Endodermal cell (in vitro differentiated cells): ENCODE data around the gene ERO1A. TPM values are rescaled to one million over a fixed set of nuclear protein-coding genes. Genes with fewer than 3 reads are reported as not detected.

Source experiments
- DNase-seq: peaks from one replicate; pipeline ENCODE4 v3.0.0-alpha.2; 2017
- H3K27ac ChIP-seq: 2 replicates; pipeline ENCODE4 v1.5.1; 2013; ENCODE audit warnings: mild to moderate bottlenecking, low read depth, low read length, moderate library complexity
- H3K27me3 ChIP-seq: 2 replicates; pipeline ENCODE4 v1.6.1; 2013; ENCODE audit warnings: mild to moderate bottlenecking, low read length, moderate library complexity; ENCODE audit not compliant: insufficient read depth, control insufficient read depth, poor library complexity, severe bottlenecking
- H3K36me3 ChIP-seq: 2 replicates; pipeline ENCODE4 v1.7.0; 2013; ENCODE audit warnings: mild to moderate bottlenecking, low read length, moderate library complexity; ENCODE audit not compliant: control insufficient read depth, insufficient read depth
- H3K4me1 ChIP-seq: one replicate; pipeline ENCODE4 v1.7.0; 2013; ENCODE audit warnings: low read length; ENCODE audit not compliant: control insufficient read depth, insufficient read depth
- H3K4me3 ChIP-seq: 2 replicates; pipeline ENCODE4 v1.5.1; 2013; ENCODE audit warnings: mild to moderate bottlenecking, low read length, moderate library complexity
- H3K9ac ChIP-seq: 2 replicates; pipeline ENCODE4 v1.6.1; 2013; ENCODE audit warnings: mild to moderate bottlenecking, low read length, moderate library complexity; ENCODE audit not compliant: poor library complexity, severe bottlenecking; ENCODE audit errors: extremely low read depth
- H3K9me3 ChIP-seq: 2 replicates; pipeline ENCODE4 v1.6.1; 2013; ENCODE audit warnings: mild to moderate bottlenecking, low read length, moderate library complexity; ENCODE audit not compliant: control insufficient read depth
- H3K27ac Mint-ChIP-seq: 2 replicates; pipeline ENCODE4 v1.8.0; 2020; ENCODE audit warnings: mixed read lengths
- H3K27me3 Mint-ChIP-seq: 2 replicates; pipeline ENCODE4 v1.8.0; 2021; ENCODE audit warnings: mild to moderate bottlenecking, mixed read lengths; ENCODE audit not compliant: insufficient read depth
- H3K36me3 Mint-ChIP-seq: 2 replicates; pipeline ENCODE4 v1.8.0; 2020; ENCODE audit warnings: low read depth, mixed read lengths
- H3K4me1 Mint-ChIP-seq: 2 replicates; pipeline ENCODE4 v1.8.0; 2020; ENCODE audit warnings: mixed read lengths
- H3K4me3 Mint-ChIP-seq: 2 replicates; pipeline ENCODE4 v1.8.0; 2020; ENCODE audit warnings: mild to moderate bottlenecking, moderate library complexity, mixed read lengths
- H3K9me3 Mint-ChIP-seq: 2 replicates; pipeline ENCODE4 v1.8.0; 2020; ENCODE audit warnings: mild to moderate bottlenecking, mixed read lengths
- WGBS, 2 experiments: methylation state at CpG; one replicate each; pipeline versions ENCODE4 v1.1.5 to v1.1.7; 2013; ENCODE audit warnings: missing lambda C conversion rate in 2 of 2, mixed read lengths in 1 of 2; ENCODE audit not compliant: insufficient coverage in 1 of 2, insufficient read length in 1 of 2; 5-methylcytosine and 5-hydroxymethylcytosine counted together
- total RNA-seq, 2 donors: library from RNA; stranded (reverse); fragmentation: NEBNext Ultra II Directional in 1 of 2; extraction: Animal tissue kit (Norgen Biotek cat#: 25700) in 1 of 2; gene quantifications; 2 replicates in 1 of 2; 3 replicates in 1 of 2; pipeline ENCODE4 v1.2.1, GENCODE V29; 2021
- TF ChIP-seq, protein P1 (sequence below): fragments of 200-600 bp; sonication (generic); conservative IDR thresholded peaks from 2 replicates; pipeline ENCODE4 v1.5.0; 2021; ENCODE audit warnings: antibody characterized with exemption, mild to moderate bottlenecking

ERO1A gene
- total RNA-seq, 2 donors from 2014 or later, result 44.5 to 60.8 TPM

DNA sequence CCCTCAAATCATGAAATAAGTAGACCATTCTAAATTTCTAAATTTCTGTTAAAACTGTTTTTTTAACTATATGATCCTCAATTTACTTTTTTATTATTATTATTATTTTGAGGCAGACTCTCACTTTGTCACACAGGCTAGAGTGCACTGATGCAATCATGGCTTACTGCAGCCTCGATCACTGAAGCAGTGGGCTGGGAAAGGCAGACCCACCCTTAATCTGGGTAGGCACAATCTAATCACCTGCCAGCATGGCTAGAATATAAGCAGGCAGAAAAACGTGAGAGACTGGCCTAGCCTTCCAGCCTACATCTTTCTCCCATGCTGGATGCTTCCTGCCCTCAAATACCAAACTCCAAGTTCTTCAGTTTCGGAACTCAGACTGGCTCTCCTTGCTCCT, 2.3 kb downstream of the ERO1A start:
- no peaks in the 10 kb centered on the region for H3K9me3 ChIP-seq
- Mint-ChIP-seq H3K4me3 (no peak overlapping the region), H3K9me3 (no peaks in the 10 kb centered on the region), H3K4me1 (peaks cover 40% of the 10 kb centered on the region), H3K36me3 (peaks cover 4% of the 10 kb centered on the region), H3K27me3 (peaks cover 3% of the 10 kb centered on the region), H3K27ac (no peak overlapping the region)
- 70 to 75% methylated on average over 2 to 3 of the region's 3 CpGs for WGBS, 2 experiments
- TF ChIP-seq, protein P1, sequence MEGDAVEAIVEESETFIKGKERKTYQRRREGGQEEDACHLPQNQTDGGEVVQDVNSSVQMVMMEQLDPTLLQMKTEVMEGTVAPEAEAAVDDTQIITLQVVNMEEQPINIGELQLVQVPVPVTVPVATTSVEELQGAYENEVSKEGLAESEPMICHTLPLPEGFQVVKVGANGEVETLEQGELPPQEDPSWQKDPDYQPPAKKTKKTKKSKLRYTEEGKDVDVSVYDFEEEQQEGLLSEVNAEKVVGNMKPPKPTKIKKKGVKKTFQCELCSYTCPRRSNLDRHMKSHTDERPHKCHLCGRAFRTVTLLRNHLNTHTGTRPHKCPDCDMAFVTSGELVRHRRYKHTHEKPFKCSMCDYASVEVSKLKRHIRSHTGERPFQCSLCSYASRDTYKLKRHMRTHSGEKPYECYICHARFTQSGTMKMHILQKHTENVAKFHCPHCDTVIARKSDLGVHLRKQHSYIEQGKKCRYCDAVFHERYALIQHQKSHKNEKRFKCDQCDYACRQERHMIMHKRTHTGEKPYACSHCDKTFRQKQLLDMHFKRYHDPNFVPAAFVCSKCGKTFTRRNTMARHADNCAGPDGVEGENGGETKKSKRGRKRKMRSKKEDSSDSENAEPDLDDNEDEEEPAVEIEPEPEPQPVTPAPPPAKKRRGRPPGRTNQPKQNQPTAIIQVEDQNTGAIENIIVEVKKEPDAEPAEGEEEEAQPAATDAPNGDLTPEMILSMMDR, result no peak
- no peaks in the 10 kb centered on the region for H3K4me1 ChIP-seq
- H3K4me3 ChIP-seq, result no peak overlapping the region
- H3K36me3 ChIP-seq, result no peaks in the 10 kb centered on the region
- no peak overlapping the region for H3K9ac ChIP-seq
- H3K27ac ChIP-seq, result no peak overlapping the region
- no peaks in the 10 kb centered on the region for H3K27me3 ChIP-seq
- DNase-seq, result no peak

DNA sequence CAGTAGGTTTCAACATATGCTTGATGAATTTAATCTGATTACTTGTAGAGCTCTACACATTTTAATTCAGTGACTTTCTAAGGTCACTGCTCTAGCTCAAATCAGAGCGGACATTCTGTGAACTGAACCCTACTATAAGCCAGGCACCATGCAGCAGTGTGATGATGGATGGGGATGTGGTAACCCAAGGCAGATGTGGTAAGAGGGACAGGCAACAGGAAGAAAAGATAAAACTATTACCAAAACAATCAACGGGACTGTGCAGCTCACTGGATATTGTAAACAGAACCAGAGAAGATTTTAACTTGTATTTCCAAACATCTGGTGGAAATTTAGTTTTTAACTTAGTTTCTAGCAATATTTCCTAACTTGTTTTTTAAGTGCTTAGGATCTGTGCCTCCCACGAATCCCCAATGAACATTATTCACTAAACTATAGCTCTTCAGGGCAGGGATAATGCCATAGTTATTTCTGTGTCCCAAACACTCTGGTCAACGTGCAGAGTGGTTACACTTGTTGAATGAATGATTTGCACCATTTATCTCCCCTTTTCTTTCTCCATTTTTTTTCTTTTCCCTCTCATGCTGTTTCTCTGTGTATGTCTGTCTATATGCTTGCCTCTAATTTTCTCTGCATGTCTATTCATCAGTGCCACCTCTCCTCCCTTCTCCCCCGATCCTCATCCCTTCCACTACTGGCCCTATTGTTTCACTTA, 3.0 kb downstream of the ERO1A start:
- Histone ChIP-seq H3K4me1 (no peaks in the 10 kb centered on the region), H3K4me3 (no peak overlapping the region), H3K9me3 (no peaks in the 10 kb centered on the region), H3K36me3 (no peaks in the 10 kb centered on the region), H3K27me3 (no peaks in the 10 kb centered on the region), H3K9ac (no peak overlapping the region), H3K27ac (no peak overlapping the region)
- TF ChIP-seq, protein P1, result no peak
- WGBS, 2 experiments, result 96 to 97% methylated on average over 4 to 5 of the region's 5 CpGs
- Mint-ChIP-seq H3K27me3 (peaks cover 3% of the 10 kb centered on the region), H3K4me3 (no peak overlapping the region), H3K4me1 (peaks cover 46% of the 10 kb centered on the region), H3K27ac (no peak overlapping the region), H3K9me3 (no peaks in the 10 kb centered on the region), H3K36me3 (peaks cover 4% of the 10 kb centered on the region)
- no peak for DNase-seq

DNA sequence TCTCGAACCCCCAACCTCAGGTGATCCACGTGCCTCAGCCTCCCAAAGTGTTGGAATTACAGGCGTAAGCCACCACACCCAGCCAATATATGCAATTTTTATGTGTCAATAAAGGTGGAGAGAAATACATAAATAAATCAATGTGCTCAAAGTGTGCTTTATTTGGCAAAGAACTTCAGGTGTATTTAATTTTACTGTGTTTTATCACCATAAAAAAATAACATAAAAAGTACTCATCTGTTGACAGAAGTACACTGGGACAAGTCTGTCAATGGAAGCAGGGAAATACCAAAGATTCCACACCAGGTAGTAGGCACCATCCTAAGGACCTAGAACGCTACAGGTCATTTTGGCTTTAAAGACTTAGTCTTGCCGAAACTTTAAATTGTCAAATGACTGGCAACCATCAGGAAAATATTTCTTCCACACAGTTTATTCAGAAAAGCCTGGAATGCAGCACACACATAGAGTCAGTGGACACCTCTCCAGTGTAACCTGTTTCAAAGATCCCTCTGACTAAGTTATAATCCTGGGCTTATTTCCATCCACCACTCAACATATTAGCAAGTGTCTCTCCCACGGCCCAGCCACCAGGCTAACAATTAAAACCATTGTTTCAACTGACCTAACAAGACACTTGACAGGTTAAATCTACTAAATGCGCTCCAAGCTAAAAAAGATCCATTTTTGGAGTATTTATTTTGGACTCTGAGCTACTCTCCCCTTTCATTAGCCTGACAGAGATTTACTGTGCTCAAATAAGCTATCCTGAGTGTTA, 4.2 kb downstream of the ERO1A start:
- 92 to 93% methylated on average over 4 to 7 of the region's 7 CpGs for WGBS, 2 experiments
- no peaks in the 10 kb centered on the region for H3K4me1 ChIP-seq

More for the DNA sequence above, 4.2 kb downstream of the ERO1A start:
- no peak overlapping the region for H3K9ac ChIP-seq
- Mint-ChIP-seq H3K27ac (no peak overlapping the region), H3K9me3 (no peaks in the 10 kb centered on the region), H3K4me3 (no peak overlapping the region), H3K27me3 (peaks cover 3% of the 10 kb centered on the region), H3K4me1 (peaks cover 57% of the 10 kb centered on the region), H3K36me3 (peaks cover 4% of the 10 kb centered on the region)
- H3K36me3 ChIP-seq, result no peaks in the 10 kb centered on the region
- no peak for DNase-seq
- no peak overlapping the region for H3K4me3 ChIP-seq
- TF ChIP-seq, protein P1, result no peak
- H3K27me3 ChIP-seq, result no peaks in the 10 kb centered on the region
- H3K27ac ChIP-seq, result no peak overlapping the region
- H3K9me3 ChIP-seq, result no peaks in the 10 kb centered on the region
